Endothelial cell of umbilical vein (primary cell): ENCODE data around the gene SEPTIN5. TPM values are rescaled to one million over a fixed set of nuclear protein-coding genes. Genes with fewer than 3 reads are reported as not detected.

ENCODE experiments used
- BruUV-seq: library from RNA; stranded (reverse); fragments of 400-500 nt; replicated peaks from 2 replicates; lab custom pipeline; 2021; lab: Mats Ljungman, UMichigan
- CTCF ChIA-PET: fragments of 300-600, 350-600 bp; sonication (Branson Sonifier 250); formaldehyde crosslinking; loops from one replicate; lab custom pipeline; 2021; ENCODE audit warnings: antibody characterized with exemption, inconsistent platforms; lab: Charles Lee
- POLR2A ChIA-PET: fragments of 300-600, 350-600 bp; sonication (Branson Sonifier 250); formaldehyde crosslinking; loops from one replicate; lab custom pipeline; 2021; ENCODE audit warnings: antibody characterized with exemption, inconsistent platforms; lab: Charles Lee
- DNase-seq: peaks from one replicate; pipeline ENCODE4 v3.0.0-alpha.2; 2011; ENCODE audit warnings: low read depth, low spot score
- FAIRE-seq: peaks from 2 replicates; lab custom pipeline; 2011; peaks lifted over from hg19 to GRCh38; lab: Jason Lieb, UNC
- H2AFZ ChIP-seq: 2 replicates; pipeline ENCODE4 v1.6.0; 2012; ENCODE audit warnings: low read depth, low read length, control low read depth, inconsistent platforms
- H3K27ac ChIP-seq: 2 replicates; pipeline ENCODE4 v1.5.1; 2011; ENCODE audit warnings: low read depth, mild to moderate bottlenecking, control low read depth, low read length, moderate library complexity; ENCODE audit not compliant: insufficient read depth
- H3K27me3 ChIP-seq, 2 experiments: 2 replicates each; pipeline versions ENCODE4 v1.6.0 to v1.6.1; 2011; ENCODE audit warnings: low read length in 2 of 2, mixed read lengths in 1 of 2; ENCODE audit not compliant: control insufficient read depth in 2 of 2, insufficient read depth in 2 of 2
- H3K36me3 ChIP-seq, 2 experiments: 2 replicates in 1 of 2; 3 replicates in 1 of 2; pipeline ENCODE4 v1.5.1; 2011; ENCODE audit warnings: low read length in 2 of 2, mild to moderate bottlenecking in 1 of 2, moderate library complexity in 1 of 2; ENCODE audit not compliant: control insufficient read depth in 2 of 2, insufficient read depth in 2 of 2; ENCODE audit errors: extremely low read depth in 1 of 2
- H3K4me1 ChIP-seq: 3 replicates; pipeline ENCODE4 v1.5.1; 2011; ENCODE audit warnings: mild to moderate bottlenecking, low read length; ENCODE audit not compliant: control insufficient read depth, insufficient read depth; ENCODE audit errors: extremely low read depth
- H3K4me2 ChIP-seq: 2 replicates; pipeline ENCODE4 v1.6.1; 2011; ENCODE audit warnings: low read length, control low read depth, mixed read lengths; ENCODE audit not compliant: insufficient read depth
- H3K4me3 ChIP-seq, 3 experiments: fragments of 200-600 bp in 1 of 3; sonication (generic), shearing (Covaris generic) in 1 of 3; replicated peaks in 1 of 3; 2 replicates each; pipeline ENCODE4 v1.5.1; 2011 to 2016; ENCODE audit warnings: control low read depth in 3 of 3, low read length in 3 of 3, mild to moderate bottlenecking in 2 of 3, inconsistent platforms in 1 of 3, low read depth in 1 of 3, moderate library complexity in 1 of 3; ENCODE audit not compliant: insufficient read depth in 1 of 3
- H3K79me2 ChIP-seq: 2 replicates; pipeline ENCODE4 v1.6.0; 2012; ENCODE audit warnings: low read length, inconsistent platforms; ENCODE audit not compliant: control insufficient read depth, insufficient read depth
- H3K9ac ChIP-seq: replicated peaks from 2 replicates; pipeline ENCODE3; 2011; ENCODE audit warnings: low read length, control low read depth; ENCODE audit not compliant: insufficient read depth; ENCODE audit errors: extremely low read depth
- H3K9me1 ChIP-seq: replicated peaks from 3 replicates; pipeline ENCODE4 v1.6.0; 2011; ENCODE audit warnings: mild to moderate bottlenecking, low read length; ENCODE audit not compliant: control insufficient read depth, insufficient read depth; ENCODE audit errors: extremely low read depth
- H3K9me3 ChIP-seq: replicated peaks from 2 replicates; pipeline ENCODE4 v1.5.1; 2012; ENCODE audit warnings: low read length, inconsistent platforms; ENCODE audit not compliant: control insufficient read depth, insufficient read depth
- H4K20me1 ChIP-seq: replicated peaks from 2 replicates; pipeline ENCODE3; 2011; ENCODE audit warnings: mild to moderate bottlenecking, low read length; ENCODE audit not compliant: control insufficient read depth, insufficient read depth; ENCODE audit errors: extremely low read depth
- EZH2 ChIP-seq: IDR thresholded peaks from 2 replicates; pipeline ENCODE4 v1.6.1; 2012; ENCODE audit warnings: borderline replicate concordance, low read depth, mild to moderate bottlenecking, moderate library complexity, low read length, inconsistent platforms; ENCODE audit not compliant: severe bottlenecking
- FOS ChIP-seq: IDR thresholded peaks from 2 replicates; pipeline ENCODE4 v1.6.1; 2011; ENCODE audit warnings: mild to moderate bottlenecking, low read length, moderate library complexity, borderline replicate concordance; ENCODE audit not compliant: insufficient read depth
- JUN ChIP-seq: IDR thresholded peaks from 2 replicates; pipeline ENCODE4 v1.6.1; 2011; ENCODE audit warnings: borderline replicate concordance, low read depth; ENCODE audit not compliant: insufficient read length, insufficient read depth
- MYC ChIP-seq: IDR thresholded peaks from one replicate; pipeline ENCODE4 v1.6.1; 2011; ENCODE audit warnings: mild to moderate bottlenecking, low read depth, low read length
- POLR2AphosphoS5 ChIP-seq: IDR thresholded peaks from 2 replicates; pipeline ENCODE4 v1.6.1; 2012; ENCODE audit warnings: low read depth, mild to moderate bottlenecking, control low read depth, low read length, moderate library complexity; ENCODE audit not compliant: insufficient read depth
- dilution Hi-C: fragments of 300-500 bp; cut with MboI; formaldehyde crosslinking; loops from one replicate; pipeline ENCODE4 v1.15.0; 2019; ENCODE audit warnings: low sequenced_read_pairs; ENCODE audit not compliant: extremely low pct_ligation_motif_present
- intact Hi-C: fragments of 100-400 bp; cut with micrococcal nuclease; formaldehyde crosslinking; loops from one replicate; pipeline ENCODE4 v1.10.0; 2022
- polyA plus RNA-seq, 4 experiments: library from polyadenylated mRNA; depleted of rRNA in 3 of 4; stranded (reverse) in 3 of 4; unstranded in 1 of 4; fragments of >200 nt; gene quantifications; 2 replicates each; pipeline versions ENCODE4 v1.2.1 to v1.2.3, GENCODE V29; 2011 to 2012; ENCODE audit warnings: missing spikeins in 1 of 4
- total RNA-seq: library from RNA; stranded (reverse); gene quantifications from 2 replicates; pipeline ENCODE4 v1.2.3, GENCODE V29; 2021

SEPTIN5 gene
- total and polyA plus RNA-seq, 2 donors (not counting 3 experiments of a cell fraction or from before 2014, with no cell fraction given), result 31.1 to 35.8 TPM

DNA sequence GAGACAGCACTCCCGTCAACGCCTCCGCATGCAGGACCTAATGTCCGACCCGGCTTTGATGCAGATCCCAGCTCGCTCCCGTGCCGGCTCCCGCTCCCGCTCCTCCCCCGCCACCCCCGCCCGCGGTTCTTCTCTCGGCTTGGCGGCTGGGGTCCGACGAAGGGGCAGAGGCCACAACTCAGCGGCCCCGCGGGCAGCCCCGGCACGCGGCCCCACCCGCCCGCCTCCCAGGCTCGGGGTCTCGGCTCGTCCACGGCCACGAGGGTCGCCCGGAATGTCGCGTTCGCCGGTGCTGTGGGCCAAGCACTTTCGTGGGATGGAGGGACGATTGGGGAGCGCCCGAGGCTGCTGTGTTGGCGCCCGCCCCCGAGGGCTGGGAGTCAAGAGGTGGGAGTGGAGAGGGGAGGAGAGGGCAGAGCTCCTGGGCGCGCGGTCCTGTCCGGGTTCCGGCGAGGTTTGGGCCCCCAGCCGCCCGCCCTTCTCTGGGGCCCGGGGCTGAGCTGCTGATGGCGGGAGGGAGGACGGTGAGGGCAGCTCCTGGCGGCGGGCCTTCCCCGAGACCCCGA lies 40.9 kb downstream of the SEPTIN5 start:
- no peak for DNase-seq
- H3K4me1 ChIP-seq, result peaks cover 9% of the 10 kb centered on the region
- peaks cover 29 to 55% of the 10 kb centered on the region in 2 experiments for H3K27me3 ChIP-seq
- no peak overlapping the region for H3K9ac ChIP-seq
- TF ChIP-seq POLR2AphosphoS5 (no peak), MYC (no peak), FOS (no peak), EZH2 (peak; percentile 79)
- H3K4me3 ChIP-seq, result no peak overlapping the region
- no peak for FAIRE-seq
- H4K20me1 ChIP-seq, result no peaks in the 10 kb centered on the region
- intact Hi-C loops (loop anchor here (5.0 kb wide), 1 partner anchor 97 kb away; the partner anchor contains the start of genes GNB1L and RTL10), dilution Hi-C loops (no loop called here)
- H3K27ac ChIP-seq, result no peak overlapping the region
- CTCF ChIA-PET, result interaction anchor here (1.3 to 5.6 kb wide), 3 partner anchors 9 to 157 kb away, joined by 3 to 73 read pairs (median 8); no protein-coding TSS in a partner anchor
- H2AFZ ChIP-seq, result no peak overlapping the region
- POLR2A ChIA-PET, result no interaction called here
- H3K79me2 ChIP-seq, result no peaks in the 10 kb centered on the region
- no peaks in the 10 kb centered on the region for H3K36me3 ChIP-seq
- H3K9me3 ChIP-seq, result no peaks in the 10 kb centered on the region
- BruUV-seq, result no TSS peak
- no peaks in the 10 kb centered on the region for H3K9me1 ChIP-seq
- H3K4me2 ChIP-seq, result no peak overlapping the region

DNA sequence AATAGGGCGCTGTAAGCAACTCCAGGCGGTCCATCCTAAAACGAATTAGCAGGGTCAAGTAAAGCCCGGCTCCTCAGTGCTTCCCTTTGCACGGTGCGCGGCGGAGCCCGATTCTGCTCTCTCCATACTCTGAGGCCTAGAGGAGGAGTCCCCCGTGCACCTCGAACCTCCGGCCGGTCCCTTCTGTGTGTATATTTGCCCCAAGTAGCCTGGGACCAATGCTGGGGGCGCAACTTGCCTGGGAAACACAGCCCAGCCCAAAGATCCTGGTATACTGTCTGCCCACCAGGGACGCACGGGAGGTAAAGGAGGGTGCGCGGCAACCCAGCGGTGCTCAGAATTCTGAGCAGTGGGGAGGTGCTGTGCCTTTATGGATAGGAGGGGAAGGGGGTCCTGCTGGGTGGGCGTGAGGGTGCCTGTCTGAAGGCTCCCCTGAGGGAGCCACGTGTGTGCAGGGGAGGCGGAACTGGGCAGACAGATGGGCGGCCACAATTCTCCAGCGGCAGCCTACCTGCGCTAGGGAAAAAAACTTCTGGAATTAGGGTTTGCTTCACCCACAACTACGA lies 41.5 kb downstream of the SEPTIN5 start:
- dilution Hi-C loops, result no loop called here
- no peaks in the 10 kb centered on the region for H4K20me1 ChIP-seq
- DNase-seq (no peak), FAIRE-seq (no peak)
- TF ChIP-seq JUN (no peak), MYC (no peak), EZH2 (peak; percentile 81)
- H3K27me3 ChIP-seq, result peaks cover 29 to 56% of the 10 kb centered on the region in 2 experiments
- no peak overlapping the region for H3K4me3 ChIP-seq
- no TSS peak for BruUV-seq
- ChIA-PET CTCF (interaction anchor here (0.6 to 5.6 kb wide), 17 partner anchors 8 to 192 kb away, joined by 3 to 73 read pairs (median 5); no protein-coding TSS in a partner anchor), POLR2A (no interaction called here)
- intact Hi-C loops, result loop anchor here (5.0 kb wide), 1 partner anchor 96 kb away; the partner anchor contains the start of genes GNB1L and RTL10
- H3K36me3 ChIP-seq, result no peaks in the 10 kb centered on the region
- no peaks in the 10 kb centered on the region for H3K79me2 ChIP-seq
- no peak overlapping the region for H2AFZ ChIP-seq
- no peak overlapping the region for H3K4me2 ChIP-seq
- peaks cover 9% of the 10 kb centered on the region for H3K4me1 ChIP-seq
- H3K9me3 ChIP-seq, result no peaks in the 10 kb centered on the region
- H3K27ac ChIP-seq, result no peak overlapping the region
- H3K9ac ChIP-seq, result no peak overlapping the region
- no peaks in the 10 kb centered on the region for H3K9me1 ChIP-seq
